Activated T-helper 9 cell treated with anti-CD3 and anti-CD28 coated beads, Interleukin-2, amount 50 U/mL, for 16 hours (primary cell): ENCODE results near the gene BAHCC1.

Source experiments
- DNase-seq: peaks from one replicate; pipeline ENCODE4 v3.0.0-alpha.2; 2020; ENCODE audit warnings: low read depth

Gene BAHCC1

GRCh38 chr17:81427173-81428120, 32.2 kb downstream of the BAHCC1 start:
- no peak for DNase-seq

- DNase-seq, result no peak
These were observed 32.9 kb downstream of the BAHCC1 start for GRCh38 chr17:81428121-81428515.

GRCh38 chr17:81428516-81428915, 33.3 kb downstream of the BAHCC1 start:
- DNase-seq, result no peak

DNA sequence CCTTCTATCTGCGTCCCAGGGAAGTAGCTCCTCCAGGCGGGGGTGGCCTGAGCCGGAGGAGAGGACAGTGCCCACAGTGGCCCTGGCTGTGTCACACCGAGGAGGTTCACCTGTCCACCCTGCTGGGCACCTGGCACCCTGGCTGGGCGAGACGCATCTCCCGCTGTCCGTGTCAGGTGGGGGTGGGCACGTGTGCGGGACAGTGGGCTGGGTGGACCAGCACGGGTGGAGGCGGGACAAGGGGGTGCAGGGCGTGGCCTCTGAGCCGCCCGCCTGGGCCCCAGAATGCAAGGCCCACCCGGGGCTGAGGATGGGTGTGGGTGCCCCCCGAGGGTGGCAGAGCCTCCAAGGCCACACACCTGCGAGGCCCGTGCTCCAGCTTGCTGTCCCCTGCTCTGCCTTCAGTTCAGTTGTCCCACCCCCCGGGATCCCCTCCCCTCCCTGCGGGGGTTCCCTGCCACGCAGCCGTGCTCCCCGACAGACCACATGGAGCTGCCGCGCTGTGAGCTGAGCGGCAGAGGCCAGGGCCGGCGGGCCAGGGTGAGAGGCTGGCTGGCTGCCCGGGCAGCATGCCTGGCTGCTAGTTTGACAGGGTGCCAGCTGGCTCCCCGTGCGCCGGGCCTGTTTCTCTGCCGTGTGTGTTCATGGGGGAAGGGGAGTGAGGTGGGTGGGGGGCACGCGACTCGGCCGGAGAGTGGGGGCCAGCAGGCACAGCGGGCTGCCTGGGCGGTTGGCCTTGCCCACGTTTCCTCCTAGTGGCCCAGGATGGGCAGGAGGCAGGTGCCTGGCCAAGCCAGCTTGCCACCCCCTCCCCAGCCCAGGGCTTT, 33.9 kb downstream of the BAHCC1 start:
- DNase-seq, result no peak

GRCh38 chr17:81429821-81430551, 34.7 kb downstream of the BAHCC1 start:
- DNase-seq, result no peak

- DNase-seq, result no peak
These were observed 36.6 kb downstream of the BAHCC1 start for GRCh38 chr17:81431545-81432482.

DNA sequence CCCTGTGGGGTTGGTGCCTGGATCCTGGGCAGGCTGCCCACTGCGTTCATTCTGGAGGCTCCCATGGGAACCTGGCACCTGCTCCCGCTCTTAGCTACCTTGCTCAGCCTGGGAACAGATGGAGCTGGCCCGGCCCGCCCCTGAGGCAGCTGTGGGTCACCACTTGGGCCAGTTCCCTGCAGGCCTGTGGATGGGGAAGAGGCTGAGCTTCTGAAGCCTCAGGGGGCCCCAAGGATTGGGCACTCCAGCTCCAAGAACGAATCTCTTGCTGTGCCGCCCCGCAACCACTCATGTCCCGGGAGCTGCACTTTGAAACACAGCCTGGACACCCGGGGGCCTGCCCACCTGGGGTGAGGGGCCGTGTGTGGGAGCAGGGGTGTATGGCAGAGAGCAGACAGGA, 37.7 kb downstream of the BAHCC1 start:
- DNase-seq, result no peak

DNA sequence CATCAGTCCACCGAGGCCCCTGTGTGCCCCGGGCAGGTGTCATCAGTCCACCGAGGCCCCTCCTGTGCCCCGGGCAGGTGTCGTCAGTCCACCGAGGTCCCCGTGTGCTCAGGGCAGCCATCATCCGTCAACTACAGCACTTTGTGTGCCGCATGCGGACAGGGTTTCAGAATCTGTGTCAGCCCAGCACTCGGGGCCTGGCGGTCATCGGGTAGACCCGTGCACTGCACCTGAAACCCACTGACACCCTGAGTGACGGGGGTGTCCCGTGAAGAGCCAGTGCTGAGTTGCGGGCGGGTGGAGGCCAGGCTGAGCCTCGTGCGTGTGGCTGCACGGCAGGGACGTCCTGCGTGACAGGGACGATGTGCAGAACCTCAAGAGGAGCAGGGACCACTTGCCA, 38.4 kb downstream of the BAHCC1 start:
- no peak for DNase-seq

GRCh38 chr17:81434072-81434471, 38.8 kb downstream of the BAHCC1 start:
- no peak for DNase-seq

DNA sequence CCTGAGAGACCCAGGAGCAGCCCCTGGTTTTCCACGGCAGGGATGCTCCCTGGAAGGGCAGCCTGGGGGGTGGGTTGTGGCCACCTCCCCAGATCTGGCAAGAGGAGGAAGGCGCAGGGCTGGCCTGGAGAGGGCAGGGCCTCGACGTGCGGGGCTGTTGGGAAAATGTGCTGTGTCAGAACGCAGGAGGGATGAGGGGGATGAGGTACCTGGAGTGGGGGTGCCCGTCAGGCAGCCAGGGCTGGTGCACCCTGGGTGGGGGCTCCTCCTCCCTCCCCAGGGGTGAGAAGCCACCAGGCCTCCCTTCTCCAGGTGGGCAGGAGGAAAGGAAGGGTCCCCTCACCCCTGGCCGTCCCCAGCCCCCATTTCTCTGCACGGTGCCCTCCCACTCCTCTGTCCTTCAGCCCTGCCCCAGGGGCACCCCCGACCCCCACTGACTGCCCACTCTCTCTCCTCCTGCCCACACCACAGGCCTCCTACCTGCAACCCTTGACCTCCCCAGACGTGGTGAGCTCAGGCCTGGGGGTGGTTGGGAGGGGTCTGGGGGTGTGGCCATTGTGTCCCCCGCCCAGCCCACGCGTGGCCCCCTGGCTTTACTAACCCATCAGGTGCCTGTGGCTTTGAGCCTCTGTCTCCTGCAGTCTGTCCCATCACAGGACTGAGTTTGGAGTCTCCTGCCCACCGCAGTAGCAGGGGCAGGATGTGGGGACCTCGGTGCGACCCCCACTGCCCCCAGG, 39.6 kb downstream of the BAHCC1 start:
- no peak for DNase-seq

GRCh38 chr17:81435652-81436293, 40.5 kb downstream of the BAHCC1 start:
- DNase-seq, result no peak

GRCh38 chr17:81436294-81436849, 41.1 kb downstream of the BAHCC1 start:
- DNase-seq, result no peak

DNA sequence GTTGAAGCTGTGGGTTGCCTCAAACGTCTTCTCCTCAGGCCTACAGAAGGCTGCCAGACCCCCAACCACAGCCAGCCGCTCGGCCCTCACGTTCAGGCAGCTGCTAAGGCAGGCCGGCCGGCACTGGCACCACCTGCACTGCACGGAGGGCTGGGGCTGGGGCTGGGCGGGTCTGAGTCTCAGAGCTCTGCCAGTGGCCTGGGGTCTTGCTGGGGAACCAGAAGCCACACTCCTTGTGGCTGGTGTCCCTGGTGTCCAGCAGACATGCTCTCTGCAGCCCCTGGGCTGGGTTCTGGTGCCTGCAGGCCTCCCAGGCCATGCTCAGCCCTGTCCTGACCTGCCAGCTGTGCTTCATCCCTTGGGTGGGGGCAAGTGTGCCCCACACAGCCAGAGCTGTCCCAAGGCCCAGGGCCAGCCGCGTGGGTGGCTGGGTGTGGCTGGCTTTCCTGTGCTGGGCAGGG, 42.0 kb downstream of the BAHCC1 start:
- no peak for DNase-seq

DNA sequence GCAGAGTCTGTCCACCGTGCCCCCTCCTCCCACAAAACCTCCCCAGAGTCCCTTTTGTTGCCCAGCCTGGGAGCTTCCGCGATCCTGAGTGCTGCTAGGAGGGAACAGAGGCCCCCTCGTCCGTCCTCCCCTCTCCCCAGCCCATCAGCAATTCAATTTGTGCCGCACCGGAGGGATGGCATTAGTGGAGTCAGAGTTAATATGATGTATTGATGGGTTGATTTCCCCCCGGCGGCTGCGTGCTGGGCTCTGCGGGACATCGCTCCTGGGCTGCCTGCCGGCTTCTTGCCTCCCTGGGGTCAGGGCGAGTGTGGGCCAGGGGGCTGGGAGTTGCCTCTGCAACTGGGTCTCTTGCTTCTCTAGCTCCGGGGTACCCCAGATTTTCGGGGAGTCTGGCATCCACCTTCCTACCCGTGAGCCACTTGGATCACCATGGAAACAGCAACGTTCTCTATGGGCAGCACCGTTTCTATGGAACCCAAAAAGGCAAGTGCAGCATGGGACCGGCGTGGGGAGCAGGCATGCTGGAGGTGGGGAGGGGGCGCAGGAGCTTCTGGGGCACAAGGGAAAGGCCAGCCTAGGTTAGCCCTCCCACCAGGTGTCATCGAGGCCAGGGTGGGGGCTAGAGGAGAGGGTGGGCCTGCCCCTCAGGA, 42.9 kb downstream of the BAHCC1 start:
- no peak for DNase-seq

- no peak for DNase-seq
These were observed 43.4 kb downstream of the BAHCC1 start for GRCh38 chr17:81438688-81439087.

GRCh38 chr17:81440051-81440471, 44.8 kb downstream of the BAHCC1 start:
- DNase-seq, result no peak

DNA sequence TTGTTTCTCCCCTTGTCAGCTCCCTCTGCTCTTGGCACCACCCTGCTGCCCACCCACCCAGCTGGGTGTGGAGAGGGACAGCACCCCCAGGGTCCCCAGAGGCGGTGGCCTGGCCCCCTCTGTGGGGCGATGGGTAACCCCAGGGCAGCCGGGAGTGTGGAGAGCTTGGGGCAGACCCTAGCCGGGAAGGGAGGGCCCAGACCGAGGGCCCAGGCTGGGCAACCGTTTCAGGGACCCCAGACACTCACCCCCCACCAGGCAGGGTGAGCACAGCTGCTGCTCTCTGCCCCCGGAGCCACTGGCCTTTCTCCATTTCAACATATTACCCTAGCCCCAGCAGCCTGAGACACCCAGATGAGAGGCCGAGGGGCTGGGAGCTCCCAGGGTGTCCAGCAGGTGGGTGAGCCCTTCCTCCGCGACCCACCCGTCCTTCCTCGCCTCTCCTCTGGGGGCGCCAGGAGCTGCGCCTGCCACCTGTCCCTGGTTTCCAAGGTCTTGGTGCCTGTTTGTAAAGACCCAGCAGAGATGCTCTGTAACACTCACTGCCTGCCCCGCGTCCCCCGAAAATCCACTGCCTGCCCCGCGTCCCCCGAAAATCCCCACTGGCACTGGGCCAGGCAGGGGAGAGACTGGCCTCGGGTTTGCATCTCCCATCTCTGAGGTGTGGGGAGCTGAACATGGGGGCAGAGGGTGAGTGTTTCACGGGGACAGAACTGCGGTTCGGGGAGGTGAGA, 45.4 kb downstream of the BAHCC1 start:
- no peak for DNase-seq

DNA sequence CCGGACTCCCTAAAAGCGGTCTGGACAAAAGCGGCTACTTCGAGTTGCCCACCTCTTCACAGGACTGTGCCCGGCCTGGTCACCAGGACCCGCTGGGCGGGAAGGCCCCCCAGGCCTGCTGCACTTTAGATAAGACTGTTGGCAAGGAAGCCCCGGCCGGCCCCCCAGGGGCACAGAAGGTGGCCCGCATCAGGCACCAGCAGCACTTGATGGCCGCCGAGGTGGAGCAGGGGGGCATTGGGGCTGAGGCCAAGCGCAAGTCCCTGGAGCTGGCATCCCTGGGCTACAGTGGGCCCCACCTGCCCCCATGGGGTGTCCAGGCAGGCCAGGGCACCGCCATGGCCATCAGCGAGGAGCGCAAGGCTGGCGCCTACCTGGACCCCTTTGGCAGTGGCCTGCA, 47.5 kb downstream of the BAHCC1 start:
- DNase-seq, result no peak
